ENCODE results near the gene PDGFRB. TPM values are rescaled to one million over a fixed set of nuclear protein-coding genes. Genes with fewer than 3 reads are reported as not detected.

PDGFRB gene
- total RNA-seq, 1 experiment from 2014 or later: 113 TPM

Other genes with a start within 250 kb of the PDGFRB start
- 0.05 TPM in 1 of 2 replicates, not detected in the other for gene PDE6A, start 211.1 kb downstream of the PDGFRB start, total RNA-seq (2014; rRNA removed; shearing (Covaris generic))
- gene SLC26A2, start 195.1 kb downstream of the PDGFRB start, total RNA-seq (2014; rRNA removed; shearing (Covaris generic)): 24.5 and 39.0 TPM in 2 replicates
- 5.3 and 10.0 TPM in 2 replicates for gene TIGD6, start 155.2 kb downstream of the PDGFRB start, total RNA-seq (2014; rRNA removed; shearing (Covaris generic))
- 46.6 and 65.8 TPM in 2 replicates for gene HMGXB3, start 155.1 kb downstream of the PDGFRB start, total RNA-seq (2014; rRNA removed; shearing (Covaris generic))
- 1.2 TPM in 1 of 2 replicates, not detected in the other for gene CSF1R, start 69.3 kb downstream of the PDGFRB start, total RNA-seq (2014; rRNA removed; shearing (Covaris generic))
- 0.19 and 1.8 TPM in 2 replicates for gene CDX1, start 10.9 kb upstream of the PDGFRB start, total RNA-seq (2014; rRNA removed; shearing (Covaris generic))
- gene SLC6A7, start 34.2 kb upstream of the PDGFRB start, total RNA-seq (2014; rRNA removed; shearing (Covaris generic)): not detected in 2 replicates
- gene CAMK2A, start 133.9 kb upstream of the PDGFRB start, total RNA-seq (2014; rRNA removed; shearing (Covaris generic)): not detected in 2 replicates
- 0.21 TPM in 1 of 2 replicates, not detected in the other for gene ARSI, start 147.1 kb upstream of the PDGFRB start, total RNA-seq (2014; rRNA removed; shearing (Covaris generic))
- 58.8 and 67.2 TPM in 2 replicates for gene TCOF1, start 201.9 kb upstream of the PDGFRB start, total RNA-seq (2014; rRNA removed; shearing (Covaris generic))

Measured in SJSA1 (cell line).